Measurements from ENCODE around the gene NCLN.
A peak's percentile ranks its signal among the peaks of the same experiment; 100 is the strongest.

NCLN gene

GRCh38 chr19:3140667-3141038 is 45.1 kb upstream of the NCLN start:
- peaks cover 7% of the 10 kb centered on the region for H3K4me1 Mint-ChIP-seq

GRCh38 chr19:3142292-3142670 is 43.4 kb upstream of the NCLN start:
- Mint-ChIP-seq H3K27me3 (ENCODE audit: low read depth) (peaks cover 8% of the 10 kb centered on the region), H3K4me3 (no peak overlapping the region), H3K27ac (peak overlapping the region in 1 of 3 experiments; percentile 50), H3K4me1 (peaks cover under 1% of the 10 kb centered on the region), H3K36me3 (ENCODE audit: low read depth) (no peaks in the 10 kb centered on the region), H3K9me3 (peaks cover 6% of the 10 kb centered on the region)
- no peak for TF ChIP-seq CTCF (IDR thresholded peaks at IDR 0.05; ENCODE audit: unreplicated experiment in 3 of 3)

More at GRCh38 chr19:3140667-3141038, 45.1 kb upstream of the NCLN start:
- Mint-ChIP-seq H3K36me3 (ENCODE audit: low read depth) (no peaks in the 10 kb centered on the region), H3K4me3 (no peak overlapping the region), H3K27ac (no peak overlapping the region), H3K9me3 (peaks cover 9% of the 10 kb centered on the region), H3K27me3 (ENCODE audit: low read depth) (peaks cover 5% of the 10 kb centered on the region)
- TF ChIP-seq CTCF (IDR thresholded peaks at IDR 0.05; ENCODE audit: unreplicated experiment in 3 of 3), result no peak

- no peaks in the 10 kb centered on the region for H3K36me3 Mint-ChIP-seq (ENCODE audit: low read depth)
- H3K4me3 Mint-ChIP-seq, result no peak overlapping the region
- peaks cover 8% of the 10 kb centered on the region for H3K27me3 Mint-ChIP-seq (ENCODE audit: low read depth)
- H3K4me1 Mint-ChIP-seq, result no peaks in the 10 kb centered on the region
- no peak for TF ChIP-seq CTCF (IDR thresholded peaks at IDR 0.05; ENCODE audit: unreplicated experiment in 3 of 3)
- no peak overlapping the region for H3K27ac Mint-ChIP-seq
- peaks cover 6% of the 10 kb centered on the region for H3K9me3 Mint-ChIP-seq
Measured at GRCh38 chr19:3142781-3143337, 42.9 kb upstream of the NCLN start.

GRCh38 chr19:3145909-3146676 is 39.6 kb upstream of the NCLN start:
- H3K27ac Mint-ChIP-seq, result no peak overlapping the region
- peaks cover 14% of the 10 kb centered on the region for H3K27me3 Mint-ChIP-seq (ENCODE audit: low read depth)
- TF ChIP-seq CTCF (IDR thresholded peaks at IDR 0.05; ENCODE audit: unreplicated experiment in 3 of 3), result no peak
- no peaks in the 10 kb centered on the region for H3K9me3 Mint-ChIP-seq
- no peaks in the 10 kb centered on the region for H3K36me3 Mint-ChIP-seq (ENCODE audit: low read depth)
- H3K4me3 Mint-ChIP-seq, result no peak overlapping the region
- H3K4me1 Mint-ChIP-seq, result no peaks in the 10 kb centered on the region

- Mint-ChIP-seq H3K4me3 (no peak overlapping the region), H3K36me3 (ENCODE audit: low read depth) (no peaks in the 10 kb centered on the region), H3K9me3 (no peaks in the 10 kb centered on the region), H3K27ac (no peak overlapping the region), H3K27me3 (ENCODE audit: low read depth) (peaks cover 14% of the 10 kb centered on the region), H3K4me1 (no peaks in the 10 kb centered on the region)
- peak; percentile 39 to 45 (median 44) for TF ChIP-seq CTCF (IDR thresholded peaks at IDR 0.05; ENCODE audit: unreplicated experiment in 3 of 3)
Measured at GRCh38 chr19:3146677-3147100, 39.0 kb upstream of the NCLN start.

- H3K4me3 Mint-ChIP-seq, result no peak overlapping the region
- H3K36me3 Mint-ChIP-seq (ENCODE audit: low read depth), result no peaks in the 10 kb centered on the region
- H3K4me1 Mint-ChIP-seq, result no peaks in the 10 kb centered on the region
- H3K27ac Mint-ChIP-seq, result no peak overlapping the region
- H3K9me3 Mint-ChIP-seq, result no peaks in the 10 kb centered on the region
- TF ChIP-seq CTCF (IDR thresholded peaks at IDR 0.05; ENCODE audit: unreplicated experiment in 3 of 3), result no peak
- peaks cover 9% of the 10 kb centered on the region for H3K27me3 Mint-ChIP-seq (ENCODE audit: low read depth)
Measured at GRCh38 chr19:3148503-3148902, 37.2 kb upstream of the NCLN start.
